Measurements from ENCODE around the gene PKN2.
"Not testable (repeated sequence)": the region's sequence is repeated elsewhere in the genome, so short reads cannot be mapped to it uniquely, and the experiment has no call there.

PKN2 gene

DNA sequence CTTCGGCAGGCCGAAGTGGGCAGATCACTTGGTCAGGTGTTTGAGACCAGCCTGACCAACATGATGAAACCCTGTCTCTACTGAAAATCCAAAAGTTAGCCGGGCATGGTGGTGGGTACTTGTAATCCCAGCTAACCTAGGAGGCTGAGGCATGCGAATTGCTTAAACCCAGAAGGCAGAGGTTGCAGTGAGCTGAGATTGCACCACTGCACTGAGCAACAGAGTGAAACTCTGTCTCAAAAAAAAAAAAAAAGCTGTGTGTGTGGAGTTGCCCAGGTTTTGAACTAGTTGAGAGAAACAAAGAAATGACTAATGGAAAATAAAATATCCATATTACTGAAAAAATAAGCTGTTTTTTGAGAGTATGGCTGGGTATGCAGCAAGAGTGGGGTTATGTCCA is 107.1 kb downstream of the PKN2 start:
- DNase-seq (ENCODE audit: low spot score): no peak

DNA sequence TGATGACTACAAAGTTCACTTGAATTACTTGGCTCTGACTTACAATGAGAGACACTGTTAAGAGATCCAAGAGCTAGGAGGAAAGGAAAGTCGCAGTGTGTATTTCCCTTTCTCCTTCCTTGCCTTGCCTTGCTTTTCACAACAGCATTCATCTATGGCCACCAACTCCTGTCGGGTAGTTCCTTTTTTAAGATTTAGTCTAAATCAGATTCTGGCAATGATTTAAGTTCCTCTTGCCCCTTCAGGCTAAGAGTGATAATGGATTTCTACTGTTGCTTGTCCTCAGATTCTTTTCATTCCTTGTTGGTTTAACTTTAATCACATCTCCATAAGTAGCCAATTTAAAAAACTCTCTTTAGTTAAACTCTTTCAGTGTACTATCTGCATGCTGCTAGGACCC is 115.4 kb downstream of the PKN2 start:
- DNase-seq (ENCODE audit: low spot score): no peak

- peak; percentile 34 for DNase-seq (ENCODE audit: low spot score)
These were observed 116.4 kb downstream of the PKN2 start for GRCh38 chr1:88800382-88801051.

- no peak for DNase-seq (ENCODE audit: low spot score)
These were observed 117.6 kb downstream of the PKN2 start for GRCh38 chr1:88801575-88802208.

DNA sequence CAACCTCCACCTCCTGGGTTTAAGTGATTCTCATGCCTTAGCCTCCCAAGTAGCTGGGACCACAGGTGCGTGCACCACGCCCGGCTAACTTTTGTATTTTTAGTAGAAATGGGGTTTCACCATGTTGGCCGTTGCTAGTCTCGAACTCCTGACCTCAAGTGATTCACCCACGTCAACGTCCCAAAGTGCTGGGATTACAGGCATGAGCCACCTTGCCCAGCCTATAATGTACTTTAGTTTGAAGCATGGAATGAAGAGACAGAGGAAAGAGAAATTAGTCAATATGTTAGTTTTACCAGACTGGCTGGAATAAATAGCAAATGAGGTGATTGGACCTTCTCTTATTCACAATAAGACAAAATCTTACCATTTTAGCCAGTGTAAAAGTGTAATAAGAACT is 118.3 kb downstream of the PKN2 start:
- DNase-seq (ENCODE audit: low spot score): no peak

GRCh38 chr1:88802950-88803349 is 118.9 kb downstream of the PKN2 start:
- peak; percentile 26 for DNase-seq (ENCODE audit: low spot score)

GRCh38 chr1:88803444-88803843 is 119.4 kb downstream of the PKN2 start:
- DNase-seq (ENCODE audit: low spot score): no peak

DNA sequence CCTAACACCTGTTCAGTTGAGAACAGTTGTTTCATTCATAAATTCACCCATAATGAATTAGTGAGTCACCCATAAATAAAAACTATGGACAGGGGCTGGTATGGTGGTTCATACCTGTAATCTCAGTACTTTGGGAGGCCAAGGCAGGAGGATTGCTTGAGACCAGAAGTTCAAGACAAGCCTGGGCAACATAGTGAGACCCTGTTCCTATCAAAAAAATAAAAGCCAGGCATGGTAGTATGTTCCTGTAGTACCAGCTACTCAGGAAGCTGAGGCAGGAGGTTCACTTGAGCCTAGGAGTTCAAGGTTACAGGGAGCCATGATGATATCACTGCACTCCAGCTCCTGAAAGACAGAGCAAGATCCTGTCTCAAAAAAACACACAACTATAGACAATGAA is 128.3 kb downstream of the PKN2 start:
- DNase-seq (ENCODE audit: low spot score): no peak

- DNase-seq (ENCODE audit: low spot score): no peak
These were observed 129.4 kb downstream of the PKN2 start for GRCh38 chr1:88813471-88813870.

- not testable (repeated sequence) for DNase-seq (ENCODE audit: low spot score)
These were observed 135.6 kb downstream of the PKN2 start for GRCh38 chr1:88819642-88820041.

DNA sequence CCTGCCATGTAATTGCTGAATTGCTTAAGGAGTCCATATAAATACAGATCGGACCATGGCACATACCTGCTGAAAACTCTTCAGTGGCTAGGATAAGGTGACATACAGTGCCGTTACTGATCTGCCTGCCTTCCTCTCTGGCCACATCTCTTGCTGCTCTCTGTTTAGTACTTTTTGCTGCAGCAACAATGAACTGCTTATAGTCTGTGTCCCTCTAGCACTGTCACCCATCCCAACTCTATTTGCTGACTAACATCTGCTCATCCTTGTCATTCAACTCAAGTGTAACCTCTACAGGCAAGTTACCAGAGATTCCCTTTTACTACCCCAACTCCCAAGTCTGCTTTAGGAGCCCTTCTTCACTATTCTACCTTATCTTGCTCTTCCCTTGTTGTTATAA is 141.6 kb downstream of the PKN2 start:
- no peak for DNase-seq (ENCODE audit: low spot score)

GRCh38 chr1:88847643-88848042 is 163.6 kb downstream of the PKN2 start:
- no peak for DNase-seq (ENCODE audit: low spot score)

- DNase-seq (ENCODE audit: low spot score): no peak
These were observed 167.4 kb downstream of the PKN2 start for GRCh38 chr1:88851303-88852063.

GRCh38 chr1:88867743-88868521 is 183.9 kb downstream of the PKN2 start:
- peak; percentile 21 for DNase-seq (ENCODE audit: low spot score)

- not testable (repeated sequence) for DNase-seq (ENCODE audit: low spot score)
These were observed 185.6 kb downstream of the PKN2 start for GRCh38 chr1:88869644-88870043.

GRCh38 chr1:88873737-88874349 is 189.8 kb downstream of the PKN2 start:
- no peak for DNase-seq (ENCODE audit: low spot score)

DNA sequence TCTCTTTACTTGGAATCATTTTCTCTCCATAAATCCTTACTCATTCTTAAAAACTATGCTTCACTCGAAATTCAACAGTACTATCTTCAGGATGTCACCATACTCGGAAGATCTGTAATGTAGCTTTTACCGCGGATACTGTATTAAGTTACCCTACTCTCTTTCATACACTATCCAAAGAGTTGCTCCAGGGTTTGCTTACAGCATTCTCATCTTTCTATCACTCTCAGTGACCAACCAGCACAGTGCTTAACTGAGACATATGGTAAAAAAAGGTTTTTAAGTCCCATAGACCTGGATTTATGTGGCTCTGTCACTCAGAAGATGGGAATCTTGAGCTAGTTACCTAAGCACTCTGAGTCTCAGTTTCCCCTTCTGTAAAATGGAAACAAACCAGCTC is 191.5 kb downstream of the PKN2 start:
- DNase-seq (ENCODE audit: low spot score): no peak

- DNase-seq (ENCODE audit: low spot score): no peak
These were observed 192.7 kb downstream of the PKN2 start for GRCh38 chr1:88876573-88877365.

GRCh38 chr1:88877382-88877825 is 193.3 kb downstream of the PKN2 start:
- DNase-seq (ENCODE audit: low spot score): peak; percentile 66

- no peak for DNase-seq (ENCODE audit: low spot score)
These were observed 193.8 kb downstream of the PKN2 start for GRCh38 chr1:88877911-88878310.

GRCh38 chr1:88878731-88879130 is 194.7 kb downstream of the PKN2 start:
- DNase-seq (ENCODE audit: low spot score): no peak
